Subcutaneous abdominal adipose tissue (tissue), 5 donors: Measurements from ENCODE around the gene TMEM248.
"Not testable (repeated sequence)": the region's sequence is repeated elsewhere in the genome, so short reads cannot be mapped to it uniquely, and the experiment has no call there.

Experiments used
- H3K27ac ChIP-seq: one replicate; pipeline ENCODE4 v1.7.0; 2013; ENCODE audit warnings: low read depth, mild to moderate bottlenecking, inconsistent platforms, low read length, moderate library complexity
- H3K27me3 ChIP-seq, 5 donors: one replicate each; pipeline ENCODE4 v1.7.0; 2013; ENCODE audit warnings: low read length in 5 of 5, inconsistent platforms in 1 of 5; ENCODE audit not compliant: control insufficient read depth in 5 of 5, insufficient read depth in 4 of 5
- H3K36me3 ChIP-seq, 5 donors: one replicate each; pipeline ENCODE4 v1.7.0; 2013; ENCODE audit warnings: low read length in 5 of 5; ENCODE audit not compliant: control insufficient read depth in 5 of 5, insufficient read depth in 5 of 5
- H3K4me1 ChIP-seq, 5 donors: one replicate each; pipeline ENCODE4 v1.7.0; 2013; ENCODE audit warnings: low read length in 5 of 5, mild to moderate bottlenecking in 3 of 5, moderate library complexity in 1 of 5; ENCODE audit not compliant: control insufficient read depth in 5 of 5, insufficient read depth in 5 of 5
- H3K4me3 ChIP-seq, 5 donors: one replicate each; pipeline ENCODE4 v1.7.0; 2013; ENCODE audit warnings: low read length in 5 of 5, low read depth in 1 of 5
- H3K9ac ChIP-seq, 5 donors: one replicate each; pipeline ENCODE4 v1.7.0; 2013; ENCODE audit warnings: low read length in 5 of 5, mild to moderate bottlenecking in 4 of 5, moderate library complexity in 3 of 5
- H3K9me3 ChIP-seq, 5 donors: one replicate each; pipeline ENCODE4 v1.7.0; 2013; ENCODE audit warnings: low read length in 5 of 5; ENCODE audit not compliant: control insufficient read depth in 5 of 5
- donor health status: healthy.
- donor health status: healthy.
- donor health status: healthy.
- donor health status: healthy.
- donor health status: healthy.

TMEM248 gene

GRCh38 chr7:66989552-66989951 is 68.5 kb downstream of the TMEM248 start:
- not testable (repeated sequence) for H3K27ac ChIP-seq, H3K27me3 ChIP-seq
- H3K36me3 ChIP-seq, result peaks cover 15 to 46% (median 25%) of the 10 kb centered on the region in 5 donors

GRCh38 chr7:66994051-66994450 is 73.0 kb downstream of the TMEM248 start:
- H3K27me3 ChIP-seq, H3K9me3 ChIP-seq: not testable (repeated sequence)
- Histone ChIP-seq H3K27ac (peak overlapping the region; percentile 96), H3K9ac (peak overlapping the region in 3 of 5 donors; percentile 93 to 98 (median 96)), H3K4me1 (peaks cover 0 to 14% (median 11%) of the 10 kb centered on the region in 5 donors), H3K36me3 (peaks cover 8 to 30% (median 15%) of the 10 kb centered on the region in 5 donors), H3K4me3 (peak overlapping the region; percentile 73 to 85 (median 80))

More at GRCh38 chr7:66989552-66989951, 68.5 kb downstream of the TMEM248 start:
- not testable (repeated sequence) for H3K4me1 ChIP-seq, H3K9ac ChIP-seq, H3K4me3 ChIP-seq, H3K9me3 ChIP-seq

GRCh38 chr7:66994691-66995049 is 73.6 kb downstream of the TMEM248 start:
- Histone ChIP-seq H3K36me3 (peaks cover 8 to 29% (median 15%) of the 10 kb centered on the region in 5 donors), H3K27ac (peak overlapping the region; percentile 96)

GRCh38 chr7:66995050-66995776 is 74.2 kb downstream of the TMEM248 start, which contains the start of gene SBDS:
Gene SBDS (minus strand): TSS chr7:66995586. CDS start chr7:66995417, 169 bp downstream.
- Histone ChIP-seq H3K27ac (peak within 1 kb of the TSS; percentile 96), H3K4me1 (peaks cover 0 to 14% (median 11%) of the 10 kb centered on the region in 5 donors), H3K9ac (peak within 1 kb of the TSS; percentile 48 to 98 (median 93)), H3K36me3 (peaks cover 7 to 28% (median 15%) of the 10 kb centered on the region in 5 donors), H3K4me3 (peak within 1 kb of the TSS; percentile 73 to 85 (median 80))
- not testable (repeated sequence) for H3K27me3 ChIP-seq, H3K9me3 ChIP-seq

More at GRCh38 chr7:66994691-66995049, 73.6 kb downstream of the TMEM248 start:
- Histone ChIP-seq H3K4me3 (peak overlapping the region; percentile 73 to 85 (median 80)), H3K4me1 (peaks cover 0 to 14% (median 11%) of the 10 kb centered on the region in 5 donors), H3K9ac (peak overlapping the region; percentile 35 to 98 (median 93))
- not testable (repeated sequence) for H3K27me3 ChIP-seq, H3K9me3 ChIP-seq

GRCh38 chr7:66996444-66997191 is 75.6 kb downstream of the TMEM248 start, which contains the start of gene TYW1:
Gene TYW1 (plus strand): TSS chr7:66996833. CDS start chr7:66996979, 146 bp downstream.
- Histone ChIP-seq H3K4me1 (peaks cover 0 to 14% (median 11%) of the 10 kb centered on the region in 5 donors), H3K4me3 (peak within 1 kb of the TSS; percentile 76 to 95 (median 85))

GRCh38 chr7:67000601-67001258 is 79.7 kb downstream of the TMEM248 start:
- not testable (repeated sequence) for H3K4me3 ChIP-seq, H3K9ac ChIP-seq, H3K4me1 ChIP-seq, H3K9me3 ChIP-seq, H3K27ac ChIP-seq, H3K27me3 ChIP-seq
- peaks cover 0 to 13% (median 3%) of the 10 kb centered on the region in 5 donors for H3K36me3 ChIP-seq

More at GRCh38 chr7:66996444-66997191, 75.6 kb downstream of the TMEM248 start, which contains the start of gene TYW1:
- H3K27me3 ChIP-seq, H3K9me3 ChIP-seq: not testable (repeated sequence)
- Histone ChIP-seq H3K27ac (peak within 1 kb of the TSS; percentile 61), H3K9ac (peak within 1 kb of the TSS; percentile 48 to 90 (median 84)), H3K36me3 (peaks cover 5 to 18% (median 12%) of the 10 kb centered on the region in 5 donors)

- H3K9ac ChIP-seq, H3K4me3 ChIP-seq, H3K9me3 ChIP-seq, H3K27me3 ChIP-seq, H3K4me1 ChIP-seq, H3K27ac ChIP-seq: not testable (repeated sequence)
- H3K36me3 ChIP-seq, result peaks cover 0 to 32% (median 15%) of the 10 kb centered on the region in 5 donors
Observed at GRCh38 chr7:67004145-67004544, 83.1 kb downstream of the TMEM248 start.

- H3K9me3 ChIP-seq, result no peaks in the 10 kb centered on the region
Observed at GRCh38 chr7:67006965-67007364, 85.9 kb downstream of the TMEM248 start.

More at GRCh38 chr7:67006965-67007364, 85.9 kb downstream of the TMEM248 start:
- H3K4me1 ChIP-seq, result peaks cover 0 to 9% (median 0%) of the 10 kb centered on the region in 5 donors
- no peaks in the 10 kb centered on the region for H3K27me3 ChIP-seq
- no peak overlapping the region for H3K4me3 ChIP-seq
- H3K27ac ChIP-seq, result no peak overlapping the region
- H3K9ac ChIP-seq, result no peak overlapping the region
- peaks cover 0 to 49% (median 18%) of the 10 kb centered on the region in 5 donors for H3K36me3 ChIP-seq
